ENCODE measurements around the gene OR7G3.

The OR7G3 gene

GRCh38 chr19:9126900-9127405 is at the start of gene OR7G3:
Gene OR7G3 (minus strand): TSS chr19:9126950. CDS start chr19:9126950, 0 bp downstream.
- no peak for TF ChIP-seq CTCF (conservative IDR thresholded peaks at IDR 0.05; ENCODE audit: low read depth, low read length)
- DNase-seq (ENCODE audit: low read depth), result no peak
- no peak within 1 kb of the TSS for H3K4me3 ChIP-seq (ENCODE audit: low read depth, low read length)

DNA sequence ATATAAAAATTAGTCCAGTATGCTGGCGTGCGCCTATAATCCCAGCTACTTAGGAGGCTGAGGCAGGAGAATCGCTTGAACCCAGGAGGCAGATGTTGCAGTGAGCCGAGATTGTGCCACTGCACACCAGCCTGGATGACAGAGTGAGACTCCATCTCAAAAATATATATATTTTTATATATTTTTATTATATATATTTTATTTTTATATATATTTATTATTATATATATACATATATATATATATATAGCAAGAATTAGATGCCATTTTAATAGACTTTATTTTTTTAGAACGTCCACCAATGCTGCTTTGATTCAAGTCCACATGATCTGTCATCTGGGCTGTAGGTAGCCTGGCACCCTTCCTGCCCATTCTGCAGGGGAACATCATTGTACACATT is 48.6 kb upstream of the OR7G3 start:
- no peak for DNase-seq (ENCODE audit: low read depth)
- no peak overlapping the region for H3K4me3 ChIP-seq (ENCODE audit: low read depth, low read length)
- no peak for TF ChIP-seq CTCF (conservative IDR thresholded peaks at IDR 0.05; ENCODE audit: low read depth, low read length)

DNA sequence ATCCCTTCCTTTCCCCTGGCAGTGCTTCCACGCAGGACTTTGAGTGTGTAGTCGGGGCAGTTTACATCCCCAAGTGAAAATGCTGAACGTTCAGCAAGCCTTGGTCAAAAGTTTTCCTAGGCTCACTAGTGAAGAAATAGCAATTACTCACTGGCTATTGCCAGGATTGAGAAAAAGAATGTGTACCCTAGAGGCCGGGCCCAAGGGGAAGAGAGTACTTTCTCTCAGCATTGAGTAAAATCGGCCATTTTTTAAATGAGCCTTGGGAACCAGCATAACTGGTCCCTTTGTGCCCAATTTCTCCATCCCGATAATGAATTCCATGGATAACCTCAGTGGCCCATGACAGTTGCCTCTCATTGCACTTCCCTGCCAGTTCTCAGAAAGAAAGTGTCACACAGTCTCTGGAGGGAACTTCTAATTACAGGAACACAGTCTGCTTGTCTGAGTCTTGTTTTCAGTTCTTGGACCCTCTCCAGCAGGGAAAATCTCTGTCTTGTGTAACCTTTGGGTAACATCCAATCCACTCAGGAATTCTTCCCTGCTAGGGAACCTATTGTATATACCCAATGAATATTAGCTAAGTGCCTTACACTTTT is 44.7 kb upstream of the OR7G3 start:
- no peak for TF ChIP-seq CTCF (conservative IDR thresholded peaks at IDR 0.05; ENCODE audit: low read depth, low read length)
- DNase-seq (ENCODE audit: low read depth), result peak; percentile 20

DNA sequence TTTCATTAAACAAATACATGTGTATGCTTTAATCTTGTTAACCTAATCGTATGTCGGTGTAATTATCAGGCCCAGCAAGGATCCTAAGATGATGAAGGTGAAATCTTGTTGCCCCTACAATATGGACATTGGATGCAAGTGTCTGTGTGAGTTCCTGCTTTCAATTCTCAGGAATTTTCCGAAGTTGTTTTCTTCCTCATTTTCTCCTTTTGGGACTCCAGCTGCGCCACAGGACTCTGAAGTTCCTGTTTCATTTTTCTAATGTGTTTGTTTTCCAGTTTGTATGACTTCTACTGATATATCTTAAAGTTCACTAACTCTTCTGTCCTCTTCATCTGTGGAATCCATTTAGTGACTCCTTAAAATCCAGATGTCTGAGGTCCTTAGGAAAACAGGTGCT is 40.1 kb upstream of the OR7G3 start:
- H3K4me3 ChIP-seq (ENCODE audit: low read depth, low read length), result no peak overlapping the region
- no peak for DNase-seq (ENCODE audit: low read depth)
- TF ChIP-seq CTCF (conservative IDR thresholded peaks at IDR 0.05; ENCODE audit: low read depth, low read length), result no peak

More for the DNA sequence above, 44.7 kb upstream of the OR7G3 start:
- no peak overlapping the region for H3K4me3 ChIP-seq (ENCODE audit: low read depth, low read length)

DNA sequence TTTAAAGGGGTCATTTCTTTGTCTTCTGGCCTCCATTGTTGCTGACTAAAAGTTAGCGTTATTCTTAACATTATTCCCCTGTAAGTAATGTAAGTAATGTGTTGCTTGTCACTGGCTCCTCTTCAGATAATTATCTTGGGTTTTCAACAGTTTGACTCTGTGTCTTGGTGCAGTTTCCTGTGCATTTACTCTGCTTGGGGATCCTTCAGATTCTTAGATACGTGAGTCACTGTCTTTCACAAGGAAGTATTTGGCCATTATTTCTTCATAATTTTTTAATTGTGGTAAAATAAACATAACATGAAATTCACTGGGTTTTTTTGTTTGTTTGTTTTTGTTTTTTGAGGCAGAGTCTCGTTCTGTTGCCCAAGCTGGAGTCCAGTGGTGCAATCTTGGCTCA is 38.5 kb upstream of the OR7G3 start:
- DNase-seq (ENCODE audit: low read depth), result peak; percentile 38
- no peak for TF ChIP-seq CTCF (conservative IDR thresholded peaks at IDR 0.05; ENCODE audit: low read depth, low read length)
- H3K4me3 ChIP-seq (ENCODE audit: low read depth, low read length), result no peak overlapping the region

- no peak for DNase-seq (ENCODE audit: low read depth)
- no peak for TF ChIP-seq CTCF (conservative IDR thresholded peaks at IDR 0.05; ENCODE audit: low read depth, low read length)
- H3K4me3 ChIP-seq (ENCODE audit: low read depth, low read length), result no peak overlapping the region
Observed at GRCh38 chr19:9161427-9161826, 34.7 kb upstream of the OR7G3 start.

GRCh38 chr19:9159891-9160290 is 33.1 kb upstream of the OR7G3 start:
- DNase-seq (ENCODE audit: low read depth), result no peak
- no peak for TF ChIP-seq CTCF (conservative IDR thresholded peaks at IDR 0.05; ENCODE audit: low read depth, low read length)
- H3K4me3 ChIP-seq (ENCODE audit: low read depth, low read length), result no peak overlapping the region
